Measurements from ENCODE around the gene FHL2. TPM values are rescaled to one million over a fixed set of nuclear protein-coding genes. Genes with fewer than 3 reads are reported as not detected.

Gene FHL2
- total RNA-seq, 1 donor from 2014 or later: 260 TPM

- Histone ChIP-seq H3K27me3 (ENCODE audit: control insufficient read depth, insufficient read depth, low read length) (no peaks in the 10 kb centered on the region), H3K4me3 (ENCODE audit: low read depth, low read length) (no peak overlapping the region), H3K36me3 (ENCODE audit: control insufficient read depth, insufficient read depth, low read length) (peaks cover 10% of the 10 kb centered on the region)
- TF ChIP-seq CTCF (IDR thresholded peaks at IDR 0.05; ENCODE audit: insufficient read depth, low read length, poor library complexity, severe bottlenecking): no peak
- DNase-seq (ENCODE audit: low read depth): no peak
Measured at GRCh38 chr2:105383432-105384166, 15.3 kb downstream of the FHL2 start.

- no peak for DNase-seq (ENCODE audit: low read depth)
- no peak overlapping the region for H3K4me3 ChIP-seq (ENCODE audit: low read depth, low read length)
- H3K27me3 ChIP-seq (ENCODE audit: control insufficient read depth, insufficient read depth, low read length): no peaks in the 10 kb centered on the region
- no peak for TF ChIP-seq CTCF (IDR thresholded peaks at IDR 0.05; ENCODE audit: insufficient read depth, low read length, poor library complexity, severe bottlenecking)
- H3K36me3 ChIP-seq (ENCODE audit: control insufficient read depth, insufficient read depth, low read length): peaks cover 11% of the 10 kb centered on the region
Measured at GRCh38 chr2:105382177-105382576, 16.7 kb downstream of the FHL2 start.

GRCh38 chr2:105381101-105381668 lies 17.7 kb downstream of the FHL2 start:
- H3K27me3 ChIP-seq (ENCODE audit: control insufficient read depth, insufficient read depth, low read length): no peaks in the 10 kb centered on the region
- no peak for TF ChIP-seq CTCF (IDR thresholded peaks at IDR 0.05; ENCODE audit: insufficient read depth, low read length, poor library complexity, severe bottlenecking)
- H3K36me3 ChIP-seq (ENCODE audit: control insufficient read depth, insufficient read depth, low read length): peaks cover 11% of the 10 kb centered on the region
- no peak overlapping the region for H3K4me3 ChIP-seq (ENCODE audit: low read depth, low read length)
- no peak for DNase-seq (ENCODE audit: low read depth)

GRCh38 chr2:105380432-105381100 lies 18.3 kb downstream of the FHL2 start:
- DNase-seq (ENCODE audit: low read depth): no peak
- Histone ChIP-seq H3K36me3 (ENCODE audit: control insufficient read depth, insufficient read depth, low read length) (peaks cover 10% of the 10 kb centered on the region), H3K4me3 (ENCODE audit: low read depth, low read length) (no peak overlapping the region), H3K27me3 (ENCODE audit: control insufficient read depth, insufficient read depth, low read length) (no peaks in the 10 kb centered on the region)
- TF ChIP-seq CTCF (IDR thresholded peaks at IDR 0.05; ENCODE audit: insufficient read depth, low read length, poor library complexity, severe bottlenecking): no peak

GRCh38 chr2:105379741-105380186 lies 19.1 kb downstream of the FHL2 start:
- H3K27me3 ChIP-seq (ENCODE audit: control insufficient read depth, insufficient read depth, low read length): no peaks in the 10 kb centered on the region
- H3K36me3 ChIP-seq (ENCODE audit: control insufficient read depth, insufficient read depth, low read length): peaks cover 6% of the 10 kb centered on the region
- H3K4me3 ChIP-seq (ENCODE audit: low read depth, low read length): no peak overlapping the region
- no peak for TF ChIP-seq CTCF (IDR thresholded peaks at IDR 0.05; ENCODE audit: insufficient read depth, low read length, poor library complexity, severe bottlenecking)
- no peak for DNase-seq (ENCODE audit: low read depth)

Measured in kidney epithelial cell (primary cell).